ENCODE measurements around the gene KCNT1. TPM values are rescaled to one million over a fixed set of nuclear protein-coding genes. Genes with fewer than 3 reads are reported as not detected.

KCNT1 gene
- total RNA-seq, 3 donors from 2014 or later = 0.05 TPM; not detected in 2

- ATAC-seq = no peak
- Mint-ChIP-seq H3K4me1 (ENCODE audit: low read depth) (no peaks in the 10 kb centered on the region), H3K9me3 (no peaks in the 10 kb centered on the region), H3K4me3 (no peak overlapping the region), H3K27me3 (ENCODE audit: low read depth) (no peaks in the 10 kb centered on the region), H3K36me3 (ENCODE audit: insufficient read depth) (no peaks in the 10 kb centered on the region)
- DNase-seq = no peak
Measured at GRCh38 chr9:135794361-135794885, 92.4 kb downstream of the KCNT1 start.

GRCh38 chr9:135795391-135795790 lies 93.4 kb downstream of the KCNT1 start:
- Mint-ChIP-seq H3K4me3 (no peak overlapping the region), H3K4me1 (ENCODE audit: low read depth) (no peaks in the 10 kb centered on the region), H3K27me3 (ENCODE audit: low read depth) (no peaks in the 10 kb centered on the region), H3K36me3 (ENCODE audit: insufficient read depth) (no peaks in the 10 kb centered on the region), H3K9me3 (no peaks in the 10 kb centered on the region)
- ATAC-seq (no peak), DNase-seq (no peak)

- Mint-ChIP-seq H3K36me3 (ENCODE audit: insufficient read depth) (no peaks in the 10 kb centered on the region), H3K4me1 (ENCODE audit: low read depth) (no peaks in the 10 kb centered on the region), H3K9me3 (no peaks in the 10 kb centered on the region), H3K4me3 (no peak overlapping the region), H3K27me3 (ENCODE audit: low read depth) (no peaks in the 10 kb centered on the region)
- DNase-seq = no peak
- ATAC-seq = no peak
Measured at GRCh38 chr9:135796784-135797485, 95.0 kb downstream of the KCNT1 start.

GRCh38 chr9:135797507-135798262 lies 95.7 kb downstream of the KCNT1 start:
- ATAC-seq (peak; percentile 40 to 41), DNase-seq (no peak)
- Mint-ChIP-seq H3K9me3 (no peaks in the 10 kb centered on the region), H3K27me3 (ENCODE audit: low read depth) (no peaks in the 10 kb centered on the region), H3K4me1 (ENCODE audit: low read depth) (no peaks in the 10 kb centered on the region), H3K4me3 (no peak overlapping the region), H3K36me3 (ENCODE audit: insufficient read depth) (no peaks in the 10 kb centered on the region)

- H3K4me3 Mint-ChIP-seq = no peak overlapping the region
- H3K36me3 Mint-ChIP-seq (ENCODE audit: insufficient read depth) = no peaks in the 10 kb centered on the region
- no peak for ATAC-seq
- DNase-seq = no peak
- no peaks in the 10 kb centered on the region for H3K9me3 Mint-ChIP-seq
- no peaks in the 10 kb centered on the region for H3K27me3 Mint-ChIP-seq (ENCODE audit: low read depth)
- H3K4me1 Mint-ChIP-seq (ENCODE audit: low read depth) = no peaks in the 10 kb centered on the region
Measured at GRCh38 chr9:135798263-135798585, 96.2 kb downstream of the KCNT1 start.

- Mint-ChIP-seq H3K9me3 (no peaks in the 10 kb centered on the region), H3K36me3 (ENCODE audit: insufficient read depth) (no peaks in the 10 kb centered on the region), H3K27me3 (ENCODE audit: low read depth) (no peaks in the 10 kb centered on the region), H3K4me1 (ENCODE audit: low read depth) (no peaks in the 10 kb centered on the region), H3K4me3 (no peak overlapping the region)
- DNase-seq = no peak
- no peak for ATAC-seq
Measured at GRCh38 chr9:135799261-135799660, 97.3 kb downstream of the KCNT1 start.

GRCh38 chr9:135801070-135801469 lies 99.1 kb downstream of the KCNT1 start:
- H3K36me3 Mint-ChIP-seq (ENCODE audit: insufficient read depth) = no peaks in the 10 kb centered on the region
- ATAC-seq = no peak
- DNase-seq = no peak
- H3K9me3 Mint-ChIP-seq = no peaks in the 10 kb centered on the region
- no peak overlapping the region for H3K4me3 Mint-ChIP-seq
- H3K27me3 Mint-ChIP-seq (ENCODE audit: low read depth) = no peaks in the 10 kb centered on the region
- H3K4me1 Mint-ChIP-seq (ENCODE audit: low read depth) = peaks cover 5% of the 10 kb centered on the region

GRCh38 chr9:135802876-135803419 lies 101.0 kb downstream of the KCNT1 start:
- Mint-ChIP-seq H3K4me3 (no peak overlapping the region), H3K9me3 (no peaks in the 10 kb centered on the region), H3K27me3 (ENCODE audit: low read depth) (no peaks in the 10 kb centered on the region), H3K36me3 (ENCODE audit: insufficient read depth) (no peaks in the 10 kb centered on the region), H3K4me1 (ENCODE audit: low read depth) (peaks cover 8% of the 10 kb centered on the region)
- ATAC-seq = no peak
- no peak for DNase-seq

GRCh38 chr9:135803441-135803840 lies 101.5 kb downstream of the KCNT1 start:
- no peak for DNase-seq
- ATAC-seq = no peak

GRCh38 chr9:135804581-135805421 lies 102.8 kb downstream of the KCNT1 start:
- Mint-ChIP-seq H3K27me3 (ENCODE audit: low read depth) (no peaks in the 10 kb centered on the region), H3K9me3 (no peaks in the 10 kb centered on the region), H3K36me3 (ENCODE audit: insufficient read depth) (peaks cover 3% of the 10 kb centered on the region), H3K4me1 (ENCODE audit: low read depth) (peaks cover 8% of the 10 kb centered on the region), H3K4me3 (no peak overlapping the region)
- ATAC-seq (no peak), DNase-seq (no peak)

More at GRCh38 chr9:135803441-135803840, 101.5 kb downstream of the KCNT1 start:
- no peaks in the 10 kb centered on the region for H3K27me3 Mint-ChIP-seq (ENCODE audit: low read depth)
- no peak overlapping the region for H3K4me3 Mint-ChIP-seq
- H3K9me3 Mint-ChIP-seq = no peaks in the 10 kb centered on the region
- no peaks in the 10 kb centered on the region for H3K36me3 Mint-ChIP-seq (ENCODE audit: insufficient read depth)
- peaks cover 8% of the 10 kb centered on the region for H3K4me1 Mint-ChIP-seq (ENCODE audit: low read depth)

GRCh38 chr9:135805422-135806022 lies 103.5 kb downstream of the KCNT1 start:
- no peaks in the 10 kb centered on the region for H3K9me3 Mint-ChIP-seq
- H3K27me3 Mint-ChIP-seq (ENCODE audit: low read depth) = no peaks in the 10 kb centered on the region
- H3K36me3 Mint-ChIP-seq (ENCODE audit: insufficient read depth) = peaks cover 7% of the 10 kb centered on the region
- H3K4me3 Mint-ChIP-seq = no peak overlapping the region
- H3K4me1 Mint-ChIP-seq (ENCODE audit: low read depth) = peaks cover 8% of the 10 kb centered on the region
- DNase-seq (no peak), ATAC-seq (no peak)

GRCh38 chr9:135809166-135809565 lies 107.2 kb downstream of the KCNT1 start:
- Mint-ChIP-seq H3K36me3 (ENCODE audit: insufficient read depth) (peaks cover 28% of the 10 kb centered on the region), H3K27me3 (ENCODE audit: low read depth) (no peaks in the 10 kb centered on the region), H3K9me3 (no peaks in the 10 kb centered on the region), H3K4me3 (no peak overlapping the region), H3K4me1 (ENCODE audit: low read depth) (peaks cover 8% of the 10 kb centered on the region)
- DNase-seq = no peak
- ATAC-seq = no peak

- H3K27me3 Mint-ChIP-seq (ENCODE audit: low read depth) = no peaks in the 10 kb centered on the region
- peaks cover 39% of the 10 kb centered on the region for H3K36me3 Mint-ChIP-seq (ENCODE audit: insufficient read depth)
- ATAC-seq (no peak), DNase-seq (no peak)
- no peaks in the 10 kb centered on the region for H3K9me3 Mint-ChIP-seq
- H3K4me1 Mint-ChIP-seq (ENCODE audit: low read depth) = peaks cover 3% of the 10 kb centered on the region
- no peak overlapping the region for H3K4me3 Mint-ChIP-seq
Measured at GRCh38 chr9:135810806-135811575, 109.0 kb downstream of the KCNT1 start.
